Adrenal gland (tissue), 5 donors: ENCODE results near the gene SLC13A4.

ENCODE experiments used
- POLR2A ChIP-seq, 2 donors: fragments of 450-650 bp; IDR thresholded peaks; one replicate each; pipeline ENCODE4 v1.6.1; 2017; ENCODE audit warnings: antibody characterized with exemption in 2 of 2, mild to moderate bottlenecking in 2 of 2, moderate library complexity in 1 of 2
- TF ChIP-seq, protein P1 (sequence below), 6 experiments: fragments of 450-650 bp in 4 of 6; fragments of 200-600 bp in 2 of 6; sonication (generic) in 1 of 6; IDR thresholded peaks; 1 replicate in 5 of 6; 2 replicates in 1 of 6; pipeline versions ENCODE4 v1.5.1 to v1.8.0; 2016 to 2021; ENCODE audit warnings: antibody characterized with exemption in 6 of 6, mild to moderate bottlenecking in 2 of 6, moderate library complexity in 1 of 6
- donor health status: DM: no; HTN: no; CAD: no.

DNA sequence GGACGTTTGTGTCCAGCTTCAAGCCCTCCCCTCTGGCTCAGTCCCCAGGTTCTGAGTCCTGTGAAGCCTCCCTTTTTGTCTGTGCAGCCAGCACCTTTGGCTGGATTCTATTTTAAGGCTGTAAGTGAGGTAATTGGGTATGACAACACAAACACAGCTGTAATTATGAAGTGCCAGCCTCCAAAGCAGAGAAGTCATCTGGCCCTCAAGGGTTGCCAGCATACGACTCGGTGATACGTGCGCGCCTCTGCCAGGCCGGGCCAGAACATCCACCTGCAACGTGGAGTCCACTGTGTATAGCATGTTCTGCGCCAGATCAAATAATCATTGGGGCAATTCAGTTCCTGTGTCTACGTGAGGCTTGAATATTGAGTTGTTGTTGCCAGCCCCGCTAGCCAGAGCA, 27.4 kb upstream of the SLC13A4 start:
- TF ChIP-seq, protein P1, sequence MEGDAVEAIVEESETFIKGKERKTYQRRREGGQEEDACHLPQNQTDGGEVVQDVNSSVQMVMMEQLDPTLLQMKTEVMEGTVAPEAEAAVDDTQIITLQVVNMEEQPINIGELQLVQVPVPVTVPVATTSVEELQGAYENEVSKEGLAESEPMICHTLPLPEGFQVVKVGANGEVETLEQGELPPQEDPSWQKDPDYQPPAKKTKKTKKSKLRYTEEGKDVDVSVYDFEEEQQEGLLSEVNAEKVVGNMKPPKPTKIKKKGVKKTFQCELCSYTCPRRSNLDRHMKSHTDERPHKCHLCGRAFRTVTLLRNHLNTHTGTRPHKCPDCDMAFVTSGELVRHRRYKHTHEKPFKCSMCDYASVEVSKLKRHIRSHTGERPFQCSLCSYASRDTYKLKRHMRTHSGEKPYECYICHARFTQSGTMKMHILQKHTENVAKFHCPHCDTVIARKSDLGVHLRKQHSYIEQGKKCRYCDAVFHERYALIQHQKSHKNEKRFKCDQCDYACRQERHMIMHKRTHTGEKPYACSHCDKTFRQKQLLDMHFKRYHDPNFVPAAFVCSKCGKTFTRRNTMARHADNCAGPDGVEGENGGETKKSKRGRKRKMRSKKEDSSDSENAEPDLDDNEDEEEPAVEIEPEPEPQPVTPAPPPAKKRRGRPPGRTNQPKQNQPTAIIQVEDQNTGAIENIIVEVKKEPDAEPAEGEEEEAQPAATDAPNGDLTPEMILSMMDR (IDR thresholded peaks at IDR 0.05): no peak
- no peak for TF ChIP-seq POLR2A (IDR thresholded peaks at IDR 0.05)
